ENCODE data around the gene ZNF687. TPM values are rescaled to one million over a fixed set of nuclear protein-coding genes. Genes with fewer than 3 reads are reported as not detected.
A peak's percentile ranks its signal among the peaks of the same experiment; 100 is the strongest.

ZNF687 gene
- total RNA-seq, 1 donor from 2014 or later: 6.9 TPM

GRCh38 chr1:151282883-151283725 lies 1.0 kb downstream of the ZNF687 start:
- no peak for DNase-seq

DNA sequence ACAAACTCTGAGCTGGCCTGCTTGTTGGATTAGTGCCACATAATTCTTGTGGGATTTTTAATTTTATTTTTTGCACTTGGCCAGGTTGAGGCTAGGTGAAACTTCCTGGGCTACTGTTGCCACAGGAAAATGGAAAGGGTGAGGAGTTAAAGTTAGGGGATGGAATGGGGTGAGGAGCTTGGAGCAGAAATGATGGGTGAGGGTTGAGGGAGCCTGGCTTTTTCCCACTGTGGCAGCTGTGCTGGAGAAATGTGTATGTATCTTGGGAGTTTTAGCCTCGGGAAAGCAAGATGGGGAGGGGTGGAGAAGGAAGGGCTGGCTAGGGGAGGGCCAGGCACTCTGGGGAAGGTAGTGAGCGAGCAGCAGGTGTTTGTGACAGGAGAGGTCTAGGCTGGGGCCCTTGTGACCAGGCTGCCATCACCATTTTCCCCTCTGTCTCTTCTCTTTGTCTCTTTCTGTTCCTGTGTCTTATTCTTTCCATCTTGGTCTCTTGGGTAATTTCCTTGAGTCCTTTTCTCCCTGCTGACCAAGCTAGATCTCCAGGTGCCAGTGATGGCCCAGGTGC lies 2.0 kb downstream of the ZNF687 start:
- no peak for DNase-seq

GRCh38 chr1:151286619-151287340 lies 4.7 kb downstream of the ZNF687 start:
- DNase-seq: no peak

DNA sequence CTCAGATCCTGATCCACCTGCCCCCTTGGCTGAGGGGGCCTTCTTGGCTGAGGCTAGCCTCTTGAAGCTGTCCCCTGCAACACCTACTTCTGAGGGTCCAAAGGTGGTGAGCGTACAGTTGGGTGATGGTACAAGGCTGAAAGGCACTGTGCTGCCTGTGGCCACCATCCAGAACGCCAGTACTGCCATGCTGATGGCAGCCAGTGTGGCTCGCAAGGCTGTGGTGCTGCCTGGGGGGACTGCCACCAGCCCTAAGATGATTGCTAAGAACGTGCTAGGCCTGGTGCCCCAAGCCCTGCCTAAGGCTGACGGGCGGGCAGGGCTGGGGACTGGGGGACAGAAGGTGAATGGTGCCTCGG lies 5.2 kb downstream of the ZNF687 start:
- DNase-seq: no peak

GRCh38 chr1:151287767-151288500 lies 5.8 kb downstream of the ZNF687 start:
- DNase-seq: no peak

DNA sequence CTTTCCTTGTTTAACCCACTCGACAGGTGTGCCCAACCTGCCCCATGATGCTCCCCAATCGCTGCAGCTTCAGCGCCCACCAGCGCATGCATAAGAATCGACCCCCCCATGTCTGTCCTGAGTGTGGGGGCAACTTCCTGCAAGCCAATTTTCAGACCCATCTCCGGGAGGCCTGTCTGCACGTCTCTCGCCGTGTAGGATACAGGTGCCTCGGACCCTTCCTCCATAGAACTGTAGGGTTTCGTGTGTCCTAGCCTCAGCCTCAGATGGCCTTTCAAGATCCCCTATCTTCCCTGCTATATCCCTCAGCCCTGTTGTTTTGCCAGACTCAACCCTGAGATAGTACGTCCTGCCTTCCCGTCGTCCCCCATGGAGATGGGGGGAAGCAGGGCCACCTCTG lies 6.4 kb downstream of the ZNF687 start:
- DNase-seq: no peak

- DNase-seq: no peak
Measured at GRCh38 chr1:151289080-151289935, 7.2 kb downstream of the ZNF687 start.

GRCh38 chr1:151289991-151290708 lies 8.1 kb downstream of the ZNF687 start:
- no peak for DNase-seq

DNA sequence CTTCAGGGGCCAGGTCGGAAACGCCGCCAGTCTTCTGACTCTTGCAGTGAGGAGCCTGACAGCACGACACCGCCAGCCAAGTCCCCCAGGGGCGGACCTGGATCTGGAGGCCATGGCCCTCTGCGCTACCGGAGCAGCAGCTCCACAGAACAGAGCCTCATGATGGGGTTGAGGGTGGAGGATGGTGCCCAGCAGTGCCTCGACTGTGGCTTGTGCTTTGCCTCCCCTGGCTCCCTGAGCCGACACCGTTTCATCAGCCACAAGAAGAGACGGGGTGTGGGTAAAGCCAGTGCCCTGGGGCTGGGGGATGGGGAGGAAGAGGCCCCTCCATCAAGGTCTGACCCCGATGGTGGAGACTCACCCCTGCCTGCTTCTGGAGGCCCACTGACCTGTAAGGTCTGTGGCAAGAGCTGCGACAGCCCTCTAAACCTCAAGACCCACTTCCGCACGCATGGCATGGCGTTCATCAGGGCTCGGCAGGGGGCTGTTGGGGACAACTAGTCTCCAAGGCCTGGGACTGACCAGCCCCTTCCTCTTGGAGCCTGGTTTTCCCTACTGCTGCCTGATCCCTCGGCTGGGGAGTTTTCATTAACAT lies 8.7 kb downstream of the ZNF687 start:
- DNase-seq: no peak

DNA sequence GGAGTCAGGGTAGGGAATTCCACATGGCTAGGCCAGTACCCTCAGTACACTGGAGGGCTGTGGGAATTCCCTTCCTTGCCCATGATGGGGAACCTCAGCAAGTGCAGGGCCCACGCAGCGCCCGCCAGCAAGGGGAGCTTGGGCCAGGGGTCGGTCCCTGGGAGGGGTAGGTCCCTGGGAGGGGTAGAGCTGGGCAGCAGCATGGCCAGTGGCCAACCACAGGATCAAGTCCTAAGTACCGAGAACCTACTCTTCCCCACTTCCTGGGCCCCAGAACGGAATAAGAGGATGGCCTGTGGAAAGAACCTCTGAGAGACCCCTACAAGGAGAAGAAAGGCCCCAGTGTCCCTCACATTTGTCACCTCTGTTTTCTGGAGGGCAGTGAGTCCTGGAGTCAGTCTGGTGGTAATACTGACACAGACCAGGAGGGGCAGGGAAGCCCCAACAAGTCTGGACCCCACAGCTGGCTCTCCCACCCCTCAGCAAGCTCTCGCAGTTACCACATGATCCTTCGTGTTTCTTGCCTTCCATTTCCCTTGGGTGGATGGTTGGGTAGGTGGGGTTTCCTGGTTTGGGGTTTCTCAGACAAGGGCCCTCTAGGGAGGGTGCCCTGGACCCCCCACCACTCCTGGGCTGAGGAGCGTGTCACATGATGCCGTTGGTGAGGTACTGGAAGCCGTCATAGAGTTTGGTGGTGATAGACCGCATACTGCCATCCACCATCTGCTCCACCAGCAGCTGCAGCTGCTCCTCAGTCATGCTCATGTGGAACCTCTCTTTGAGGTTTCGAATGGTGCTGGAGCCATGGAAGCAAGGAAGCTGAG lies 10.3 kb downstream of the ZNF687 start:
- no peak for DNase-seq

DNA sequence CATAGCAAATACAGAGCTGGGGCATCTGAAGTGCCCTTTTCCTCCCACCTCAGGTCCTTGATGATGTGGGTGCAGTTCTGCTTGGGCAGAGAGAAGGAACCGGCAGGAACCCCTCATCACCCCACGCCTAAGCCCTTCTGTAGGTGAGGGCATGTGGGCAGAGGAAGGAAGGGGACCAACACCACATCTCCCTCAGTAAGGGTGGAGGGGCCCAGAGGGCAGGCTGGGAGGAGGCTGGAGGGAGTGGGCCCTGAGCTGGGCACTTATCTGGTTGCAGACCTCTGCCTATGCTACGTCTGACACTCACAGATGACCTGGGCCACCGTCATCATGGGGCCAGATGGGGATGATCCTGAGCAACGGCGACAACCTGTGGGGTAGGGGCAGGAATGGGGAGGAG lies 11.0 kb downstream of the ZNF687 start:
- no peak for DNase-seq

- DNase-seq: peak; percentile 29
Measured at GRCh38 chr1:151294742-151295462, 12.8 kb downstream of the ZNF687 start.

- no peak for DNase-seq
Measured at GRCh38 chr1:151309811-151310323, 27.8 kb downstream of the ZNF687 start.

DNA sequence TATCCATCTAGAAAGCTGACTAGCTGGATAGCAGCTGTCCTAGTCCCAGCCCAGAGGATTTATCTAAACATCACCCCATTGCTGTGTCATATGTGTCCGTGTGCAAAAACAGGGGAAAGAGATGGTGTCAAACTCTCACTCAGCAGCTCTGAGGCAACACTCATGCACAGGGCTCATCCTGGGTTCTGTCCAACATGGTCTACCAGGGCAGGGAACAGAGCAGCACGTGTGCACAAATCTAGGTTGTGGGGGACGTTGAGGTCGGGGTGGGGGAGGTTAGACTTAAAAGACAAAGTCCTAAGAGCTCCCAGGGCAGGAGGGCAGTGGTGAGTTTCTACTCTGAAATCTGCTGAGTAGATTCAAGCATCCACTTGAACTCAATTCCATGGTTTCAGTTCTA lies 28.9 kb downstream of the ZNF687 start:
- no peak for DNase-seq

GRCh38 chr1:151311589-151312331 lies 29.7 kb downstream of the ZNF687 start:
- DNase-seq: peak; percentile 74

- DNase-seq: no peak
Measured at GRCh38 chr1:151312411-151312810, 30.3 kb downstream of the ZNF687 start.

DNA sequence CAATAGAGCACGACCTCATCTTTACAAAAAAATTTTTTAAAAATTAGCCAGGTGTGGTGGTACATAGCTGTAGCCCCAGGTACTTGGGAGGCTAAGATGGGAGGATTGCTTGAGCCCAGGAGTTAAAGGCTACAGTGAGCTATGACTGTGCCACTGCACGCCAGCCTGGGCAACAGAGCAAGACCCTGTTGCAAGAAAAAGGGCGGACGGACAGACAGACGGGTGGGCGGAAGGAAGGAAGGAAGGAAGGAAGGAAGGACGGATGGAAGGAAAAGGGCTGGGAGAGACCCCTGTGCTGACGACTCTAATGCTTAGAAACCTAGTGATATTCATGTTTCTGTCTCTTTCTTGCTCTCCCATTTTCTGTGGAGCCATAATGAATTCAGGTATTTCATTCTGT lies 30.7 kb downstream of the ZNF687 start:
- no peak for DNase-seq

DNA sequence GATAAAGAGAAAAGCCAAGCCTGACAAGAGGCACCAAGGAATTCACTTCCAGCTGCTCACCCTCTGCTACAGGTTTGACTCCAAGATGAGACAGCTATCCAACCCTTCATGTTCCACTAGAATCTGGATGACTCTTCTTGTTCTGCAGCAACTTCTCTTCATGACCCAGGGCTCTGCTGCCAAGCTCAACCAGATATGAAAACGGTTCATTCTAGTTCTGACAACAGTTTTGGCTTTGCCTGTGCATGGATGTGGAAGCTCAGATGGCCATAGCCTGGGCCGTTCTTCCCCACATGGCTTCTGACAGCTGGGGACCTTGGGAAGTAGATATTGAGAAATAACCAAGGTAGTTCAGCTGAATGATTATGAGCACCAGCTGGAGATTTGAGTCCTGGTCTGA lies 31.4 kb downstream of the ZNF687 start:
- DNase-seq: no peak
